Fibroblast of upper back skin (primary cell): ENCODE results near the gene NR6A1.
"Not testable (repeated sequence)": the region's sequence is repeated elsewhere in the genome, so short reads cannot be mapped to it uniquely, and the experiment has no call there.

Experiments used
- DNase-seq: peaks from one replicate; pipeline ENCODE4 v3.0.0-alpha.2; 2013

Gene NR6A1

GRCh38 chr9:124652615-124653393, 118.3 kb downstream of the NR6A1 start:
- peak; percentile 94 for DNase-seq

GRCh38 chr9:124652203-124652602, 118.9 kb downstream of the NR6A1 start:
- no peak for DNase-seq

- DNase-seq: no peak
These were observed 125.8 kb downstream of the NR6A1 start for GRCh38 chr9:124645274-124645673.

- DNase-seq: no peak
These were observed 131.5 kb downstream of the NR6A1 start for GRCh38 chr9:124639637-124640036.

- DNase-seq: no peak
These were observed 135.8 kb downstream of the NR6A1 start for GRCh38 chr9:124635285-124635684.

GRCh38 chr9:124632077-124632621, 139.0 kb downstream of the NR6A1 start:
- DNase-seq: peak; percentile 85

GRCh38 chr9:124631326-124631725, 139.8 kb downstream of the NR6A1 start:
- peak; percentile 10 for DNase-seq

- peak; percentile 68 for DNase-seq
These were observed 141.5 kb downstream of the NR6A1 start for GRCh38 chr9:124629600-124629999.

GRCh38 chr9:124628741-124629140, 142.4 kb downstream of the NR6A1 start:
- DNase-seq: no peak

- peak; percentile 75 for DNase-seq
These were observed 144.8 kb downstream of the NR6A1 start for GRCh38 chr9:124626276-124626675.

- no peak for DNase-seq
These were observed 146.0 kb downstream of the NR6A1 start for GRCh38 chr9:124625087-124625486.

GRCh38 chr9:124624735-124624992, 146.4 kb downstream of the NR6A1 start:
- DNase-seq: no peak

- DNase-seq: no peak
These were observed 147.0 kb downstream of the NR6A1 start for GRCh38 chr9:124623966-124624734.

- DNase-seq: no peak
These were observed 148.2 kb downstream of the NR6A1 start for GRCh38 chr9:124622882-124623281.

- peak; percentile 85 for DNase-seq
These were observed 149.5 kb downstream of the NR6A1 start for GRCh38 chr9:124621371-124622328.

GRCh38 chr9:124618476-124618875, 152.6 kb downstream of the NR6A1 start:
- peak; percentile 25 for DNase-seq

- peak; percentile 81 for DNase-seq
These were observed 153.5 kb downstream of the NR6A1 start for GRCh38 chr9:124617477-124618141.

- no peak for DNase-seq
These were observed 154.2 kb downstream of the NR6A1 start for GRCh38 chr9:124616961-124617360.

- not testable (repeated sequence) for DNase-seq
These were observed 155.3 kb downstream of the NR6A1 start for GRCh38 chr9:124615840-124616239.

- no peak for DNase-seq
These were observed 155.9 kb downstream of the NR6A1 start for GRCh38 chr9:124615100-124615742.

- DNase-seq: no peak
These were observed 157.3 kb downstream of the NR6A1 start for GRCh38 chr9:124613849-124614248.

GRCh38 chr9:124611106-124611505, 160.0 kb downstream of the NR6A1 start:
- no peak for DNase-seq
